Panc1 (cell line): ENCODE measurements around the gene WDFY3.

Experiments
- CTCF ChIP-seq: fragments of 450-650 bp; IDR thresholded peaks from 2 replicates; pipeline ENCODE4 v1.5.1; 2017; ENCODE audit warnings: mild to moderate bottlenecking
- POLR2AphosphoS5 ChIP-seq: IDR thresholded peaks from 2 replicates; pipeline ENCODE4 v1.6.1; 2012; ENCODE audit warnings: mild to moderate bottlenecking, low read depth, low read length, moderate library complexity
- REST ChIP-seq, 2 experiments: IDR thresholded peaks; 2 replicates each; pipeline ENCODE4 v1.6.1; 2011 to 2012; ENCODE audit warnings: low read depth in 2 of 2, control low read depth in 1 of 2, low read length in 1 of 2, mild to moderate bottlenecking in 1 of 2, moderate library complexity in 1 of 2; ENCODE audit not compliant: insufficient read depth in 1 of 2

- no peak for TF ChIP-seq CTCF
- no peak for TF ChIP-seq REST (IDR thresholded peaks at IDR 0.05; ENCODE audit: insufficient read depth in 1 of 2, low read depth in 2 of 2, low read length in 1 of 2)
- no peak for TF ChIP-seq POLR2AphosphoS5
Observed at GRCh38 chr4:84932462-84932861, 34.0 kb downstream of the WDFY3 start.
